ENCODE measurements around the gene CEP41. TPM values are rescaled to one million over a fixed set of nuclear protein-coding genes. Genes with fewer than 3 reads are reported as not detected.

CEP41 gene
- total and polyA plus RNA-seq, 2 experiments from 2014 or later, result 17.4 to 25.0 TPM

GRCh38 chr7:130367088-130367755 lies 73.6 kb downstream of the CEP41 start (continued):
- TF ChIP-seq ZNF462 (CRISPR knock-in tag; IDR thresholded peaks at IDR 0.05), result no peak
- TF ChIP-seq EZH2 (IDR thresholded peaks at IDR 0.05; ENCODE audit: low read depth, unreplicated experiment), result no peak
- TF ChIP-seq CREB1 (CRISPR knock-in tag; IDR thresholded peaks at IDR 0.05; ENCODE audit: low read depth), result no peak
- TF ChIP-seq POLR2AphosphoS5 (IDR thresholded peaks at IDR 0.05; ENCODE audit: low read depth), result no peak
- no peak for TF ChIP-seq EZH2phosphoT487 (IDR thresholded peaks at IDR 0.05; ENCODE audit: unreplicated experiment)

- Mint-ChIP-seq H3K4me1 (peaks cover 21% of the 10 kb centered on the region), H3K27me3 (ENCODE audit: insufficient read depth, low read depth, poor library complexity) (peaks cover 7% of the 10 kb centered on the region), H3K9me3 (no peaks in the 10 kb centered on the region), H3K27ac (no peak overlapping the region), H3K36me3 (ENCODE audit: low read depth) (no peaks in the 10 kb centered on the region), H3K4me3 (no peak overlapping the region)
- no peak for DNase-seq (ENCODE audit: low spot score)
- Histone ChIP-seq H3K27me3 (ENCODE audit: insufficient read depth) (no peaks in the 10 kb centered on the region), H3K4me3 (no peak overlapping the region), H3K27ac (ENCODE audit: low read depth) (no peak overlapping the region), H2AFZ (no peak overlapping the region), H3K4me2 (no peak overlapping the region), H3K9me2 (ENCODE audit: insufficient read depth) (no peaks in the 10 kb centered on the region), H4K20me1 (replicated peaks; ENCODE audit: insufficient read depth) (no peaks in the 10 kb centered on the region), H3K79me2 (replicated peaks; ENCODE audit: insufficient read depth) (no peaks in the 10 kb centered on the region), H3F3A (replicated peaks; ENCODE audit: low read depth) (no peaks in the 10 kb centered on the region), H3K36me3 (ENCODE audit: insufficient read depth) (no peaks in the 10 kb centered on the region), H3K4me1 (ENCODE audit: insufficient read depth) (peaks cover 5% of the 10 kb centered on the region; the same call in 1 of the 2 replicates)
- ATAC-seq, result no peak
- no peak for TF ChIP-seq NANOG (IDR thresholded peaks at IDR 0.05; ENCODE audit: borderline replicate concordance)
- no peak for TF ChIP-seq EZH2 (IDR thresholded peaks at IDR 0.05; ENCODE audit: low read depth, unreplicated experiment)
- TF ChIP-seq CTCF (conservative IDR thresholded peaks at IDR 0.05; ENCODE audit: low read depth in 2 of 2), result no peak
- TF ChIP-seq ZNF331 (CRISPR knock-in tag; IDR thresholded peaks at IDR 0.05; ENCODE audit: low read depth), result no peak
- no peak for TF ChIP-seq EZH2phosphoT487 (IDR thresholded peaks at IDR 0.05; ENCODE audit: unreplicated experiment)
- no peak for TF ChIP-seq REST (IDR thresholded peaks at IDR 0.05; ENCODE audit: unreplicated experiment)
- no peak for TF ChIP-seq POLR2AphosphoS5 (IDR thresholded peaks at IDR 0.05; ENCODE audit: low read depth)
- no peak for TF ChIP-seq STAT1 (IDR thresholded peaks at IDR 0.05; ENCODE audit: unreplicated experiment)
- no peak for TF ChIP-seq JUNB (IDR thresholded peaks at IDR 0.05; ENCODE audit: unreplicated experiment)
Observed at GRCh38 chr7:130366564-130366963, 74.3 kb downstream of the CEP41 start.

Measured in GM23338 (cell line).